Measurements from ENCODE around the gene PIK3R2.
A peak's percentile ranks its signal among the peaks of the same experiment; 100 is the strongest.

The PIK3R2 gene

DNA sequence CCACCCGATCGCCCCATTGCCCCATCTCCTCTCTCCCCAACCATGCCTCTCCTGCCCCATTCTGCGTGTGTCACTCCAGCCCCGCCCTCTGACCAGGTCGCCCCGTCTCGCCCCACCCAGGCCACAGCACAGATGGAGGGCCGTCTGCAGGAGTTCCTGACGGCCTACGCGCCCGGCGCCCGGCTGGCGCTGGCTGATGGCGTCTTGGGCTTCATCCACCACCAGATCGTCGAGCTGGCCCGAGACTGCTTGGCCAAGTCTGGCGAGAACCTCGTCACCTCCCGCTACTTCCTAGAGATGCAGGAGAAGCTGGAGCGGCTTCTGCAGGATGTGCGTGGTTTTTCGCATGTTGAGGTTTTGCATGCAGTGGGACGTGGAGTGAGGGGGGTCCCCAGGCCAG lies 29.1 kb upstream of the PIK3R2 start:
- DNase-seq (ENCODE audit: low read depth in 2 of 2) = no peak

DNA sequence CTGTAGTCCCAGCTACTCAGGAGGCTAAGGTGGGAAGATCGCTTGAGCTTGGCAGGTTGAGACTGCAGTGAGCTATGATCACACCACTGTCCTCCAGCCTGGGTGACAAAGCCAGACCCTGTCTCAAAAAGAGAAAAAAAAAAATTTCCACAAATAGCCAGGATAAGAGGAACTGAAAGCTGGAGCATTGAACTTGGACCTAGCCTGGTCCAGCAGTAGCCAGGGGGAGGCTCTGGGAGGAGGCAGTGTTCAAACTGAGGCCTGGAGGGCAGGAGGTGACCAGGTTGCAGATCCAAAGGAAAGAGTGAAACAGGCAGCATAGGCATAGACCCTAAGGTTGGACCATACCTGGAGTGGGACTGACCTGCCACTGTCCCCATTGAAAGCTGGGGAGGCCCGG lies 26.9 kb upstream of the PIK3R2 start:
- DNase-seq (ENCODE audit: low read depth in 2 of 2) = no peak

DNA sequence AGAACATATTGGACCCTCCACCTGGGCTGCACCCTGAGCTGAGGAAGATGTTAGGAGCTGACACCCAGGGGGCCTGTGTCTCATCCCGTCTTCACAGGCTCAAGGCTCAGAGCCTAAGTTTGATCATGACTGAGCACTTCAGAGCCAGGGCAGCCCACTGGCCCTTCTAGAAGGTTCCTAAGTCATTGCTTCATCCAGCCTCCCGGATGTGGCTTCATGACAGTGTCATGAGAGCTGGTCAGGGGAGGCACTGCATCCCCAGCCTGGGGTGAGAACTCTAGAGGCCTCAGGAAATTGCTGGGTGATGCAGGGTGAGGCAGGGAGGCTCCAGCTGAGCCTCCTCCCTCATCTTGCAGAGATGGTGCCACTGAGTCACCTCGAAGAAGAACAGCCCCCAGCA lies 24.9 kb upstream of the PIK3R2 start:
- DNase-seq (ENCODE audit: low read depth in 2 of 2) = no peak

DNA sequence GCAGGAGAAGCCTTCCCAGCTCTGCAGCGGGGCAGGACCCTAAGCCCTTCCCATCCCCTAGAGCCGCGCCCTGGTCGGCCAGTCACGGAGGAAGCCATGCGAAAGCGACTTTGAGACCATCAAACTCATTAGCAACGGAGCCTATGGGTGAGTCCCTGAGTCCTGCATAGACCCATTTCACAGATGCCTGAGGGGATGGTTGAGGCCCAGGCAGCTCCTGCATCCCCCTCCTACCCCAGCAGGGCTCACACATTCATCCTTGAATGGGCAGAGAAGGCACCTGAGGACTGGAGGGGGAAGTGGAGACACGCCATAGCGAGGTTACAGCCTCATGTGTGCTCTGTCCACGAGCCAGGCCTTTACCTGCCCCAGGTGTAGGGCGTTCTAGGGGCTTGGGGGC lies 24.2 kb upstream of the PIK3R2 start:
- DNase-seq (ENCODE audit: low read depth in 2 of 2) = no peak

DNA sequence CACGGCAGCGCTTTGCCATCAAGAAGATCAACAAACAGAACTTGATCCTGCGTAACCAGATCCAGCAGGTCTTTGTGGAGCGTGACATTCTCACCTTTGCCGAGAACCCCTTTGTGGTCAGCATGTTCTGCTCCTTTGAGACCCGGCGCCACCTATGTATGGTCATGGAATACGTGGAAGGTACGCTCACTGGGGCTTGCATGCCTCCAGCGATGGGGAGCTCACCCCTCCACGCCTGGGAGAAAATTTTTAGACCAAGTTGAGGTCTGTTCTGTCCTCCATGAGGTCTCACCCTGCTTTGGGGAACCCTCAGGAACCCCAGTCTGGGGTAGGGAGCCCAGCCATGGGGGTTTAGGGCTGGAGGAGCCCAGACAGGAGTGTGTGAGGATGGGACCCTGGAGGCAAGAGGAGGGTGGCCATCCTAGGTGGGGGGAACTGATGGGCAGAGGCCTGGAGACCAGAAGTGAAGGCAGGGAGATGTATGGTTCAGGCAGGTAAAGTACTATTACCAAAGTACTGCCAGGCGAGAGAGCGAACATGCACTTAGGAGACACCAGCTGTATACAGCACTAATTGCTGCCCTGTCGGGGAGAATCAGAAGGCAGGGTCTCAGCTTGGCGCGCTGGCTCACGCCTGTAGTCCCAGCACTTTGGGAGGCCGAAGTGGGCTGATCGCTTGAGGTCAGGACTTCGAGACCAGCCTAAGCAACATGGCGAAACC lies 22.3 kb upstream of the PIK3R2 start:
- DNase-seq (ENCODE audit: low read depth in 2 of 2) = no peak

DNA sequence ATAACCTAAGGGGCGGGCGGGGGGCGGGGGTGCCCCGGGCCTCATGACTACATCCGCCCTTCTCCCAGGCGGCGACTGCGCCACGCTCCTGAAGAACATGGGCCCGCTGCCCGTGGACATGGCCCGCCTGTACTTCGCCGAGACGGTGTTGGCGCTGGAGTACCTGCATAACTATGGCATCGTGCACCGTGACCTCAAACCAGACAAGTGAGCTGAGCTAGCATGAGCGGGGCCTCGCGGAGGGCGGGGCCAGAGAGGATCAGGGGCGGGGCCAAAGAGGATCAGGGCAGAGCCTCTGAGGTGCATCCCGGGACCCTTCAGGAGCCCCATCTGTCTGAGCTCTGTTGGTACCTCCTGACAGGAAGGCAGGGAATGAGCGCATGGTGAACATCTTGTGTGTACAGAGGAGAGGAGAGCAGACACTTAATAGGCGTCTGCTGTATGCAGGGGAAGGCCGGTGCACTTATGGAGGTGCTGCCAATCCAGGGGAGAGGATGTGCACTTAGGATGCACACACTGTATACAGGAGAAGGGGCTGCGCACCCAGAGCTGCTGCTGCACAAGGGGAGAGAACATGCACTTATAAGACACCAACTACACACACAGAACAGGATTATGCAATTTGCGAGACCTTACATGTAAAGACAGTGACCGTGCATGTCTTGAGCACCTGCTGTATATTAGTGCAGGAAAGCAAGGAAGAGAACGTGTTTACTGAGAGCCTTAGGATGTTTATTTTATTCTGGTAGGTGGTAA lies 20.9 kb upstream of the PIK3R2 start:
- no peak for DNase-seq (ENCODE audit: low read depth in 2 of 2)

DNA sequence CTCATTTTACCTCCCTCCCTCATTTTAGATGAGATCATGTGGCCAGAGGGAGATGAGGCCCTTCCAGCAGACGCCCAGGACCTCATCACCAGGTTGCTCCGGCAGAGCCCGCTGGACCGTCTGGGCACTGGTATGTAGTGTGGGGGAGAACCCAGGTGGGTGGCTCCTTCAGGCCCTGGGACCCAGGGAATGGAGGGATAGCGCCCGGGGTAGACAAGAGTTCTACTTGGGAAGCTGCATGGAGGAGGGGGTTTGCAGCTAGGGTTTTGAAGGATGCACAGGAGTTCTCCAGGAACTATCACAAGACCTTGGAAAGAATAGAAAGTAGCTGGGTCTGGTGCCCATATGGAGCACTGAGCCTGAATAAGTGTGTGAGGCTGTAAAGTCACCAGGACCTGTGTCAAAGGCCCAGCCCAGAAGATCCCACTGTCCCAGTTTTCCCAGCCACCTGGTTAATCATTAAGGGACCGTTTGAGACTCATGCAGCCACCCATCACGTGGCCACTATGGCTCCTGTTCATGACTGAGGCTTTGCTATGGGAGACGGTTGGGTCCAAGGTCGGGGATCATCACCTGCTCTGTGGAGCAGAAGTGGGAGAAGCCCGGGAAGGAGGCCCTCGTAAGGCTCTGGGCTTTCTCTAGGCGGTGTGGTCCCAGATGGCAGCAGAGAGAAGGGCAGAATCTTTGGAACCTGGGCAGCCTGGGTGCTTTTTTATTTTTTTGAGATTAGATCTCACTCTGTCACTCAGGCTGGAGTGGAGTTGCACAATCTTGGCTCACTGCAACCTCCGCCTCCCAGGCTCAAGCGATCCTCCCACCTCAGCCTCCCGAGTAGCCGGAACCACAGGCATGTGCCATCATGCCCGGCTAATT lies 17.0 kb upstream of the PIK3R2 start:
- DNase-seq (ENCODE audit: low read depth in 2 of 2) = no peak

DNA sequence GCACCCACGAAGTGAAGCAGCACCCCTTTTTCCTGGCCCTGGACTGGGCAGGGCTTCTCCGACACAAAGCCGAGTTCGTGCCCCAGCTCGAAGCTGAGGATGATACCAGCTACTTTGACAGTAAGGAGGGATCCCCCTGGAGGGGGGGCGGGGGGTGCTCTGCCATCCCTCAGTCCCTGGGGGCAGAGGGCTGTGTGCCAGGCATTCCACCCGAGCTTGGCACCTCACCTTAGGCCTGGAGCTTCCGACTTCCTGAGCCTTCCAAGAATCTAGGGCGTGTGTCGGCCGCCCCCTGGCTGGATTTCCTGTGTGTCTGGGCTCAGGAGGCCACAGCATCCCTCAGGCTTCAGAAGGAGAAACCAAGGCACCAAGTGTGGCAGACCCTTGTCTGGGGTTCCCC lies 15.7 kb upstream of the PIK3R2 start:
- DNase-seq (ENCODE audit: low read depth in 2 of 2) = no peak

DNA sequence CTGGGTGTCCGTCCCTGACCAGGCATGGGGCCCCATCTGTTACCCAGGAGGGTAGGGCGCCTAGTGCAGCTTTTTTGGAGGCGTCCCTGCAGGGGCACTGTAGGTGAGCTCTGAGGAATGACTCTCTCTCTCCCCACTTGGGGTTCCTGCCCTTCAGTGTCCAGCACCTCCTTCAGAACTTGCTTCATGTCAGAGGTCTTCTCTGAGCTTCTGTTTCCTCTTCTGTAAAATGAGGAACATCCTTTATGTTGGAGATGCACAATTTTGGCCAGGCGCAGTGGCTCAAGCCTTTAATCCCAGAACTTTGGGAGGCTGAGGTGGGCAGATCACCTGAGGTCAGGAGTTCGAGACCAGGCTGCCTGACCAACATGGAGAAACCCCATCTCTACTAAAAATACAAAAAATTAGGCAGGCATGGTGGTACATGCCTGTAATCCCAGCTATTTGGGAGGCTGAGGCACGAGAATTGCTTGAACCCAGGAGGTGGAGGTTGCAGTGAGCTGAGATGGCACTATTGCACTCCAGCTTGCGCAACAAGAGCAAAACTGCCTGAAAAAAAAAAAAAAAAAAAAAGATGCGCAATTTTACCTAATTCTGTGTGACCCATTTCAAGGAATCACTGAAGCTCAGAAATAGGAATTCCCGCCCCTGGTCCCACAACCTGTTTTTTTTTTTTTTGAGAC lies 15.2 kb upstream of the PIK3R2 start:
- DNase-seq (ENCODE audit: low read depth in 2 of 2) = no peak

DNA sequence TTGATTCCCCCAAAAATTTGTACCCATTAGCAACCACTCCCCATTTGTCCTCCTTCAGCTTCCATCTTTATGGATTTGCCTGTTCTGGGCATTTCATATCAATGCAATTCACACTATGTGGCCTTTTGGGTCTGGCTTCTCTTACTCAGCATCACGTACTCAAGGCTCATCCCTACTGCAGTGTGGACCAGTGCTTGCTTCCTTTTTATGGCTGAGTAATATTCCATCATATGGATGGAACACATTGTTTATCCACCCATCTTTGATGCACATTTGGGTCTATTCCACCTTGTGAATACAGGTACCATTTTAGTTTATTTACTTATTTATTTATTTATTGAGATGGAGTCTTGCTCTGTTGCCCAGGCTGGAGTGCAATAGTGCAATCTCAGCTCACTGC lies 12.5 kb upstream of the PIK3R2 start:
- no peak for DNase-seq (ENCODE audit: low read depth in 2 of 2)

DNA sequence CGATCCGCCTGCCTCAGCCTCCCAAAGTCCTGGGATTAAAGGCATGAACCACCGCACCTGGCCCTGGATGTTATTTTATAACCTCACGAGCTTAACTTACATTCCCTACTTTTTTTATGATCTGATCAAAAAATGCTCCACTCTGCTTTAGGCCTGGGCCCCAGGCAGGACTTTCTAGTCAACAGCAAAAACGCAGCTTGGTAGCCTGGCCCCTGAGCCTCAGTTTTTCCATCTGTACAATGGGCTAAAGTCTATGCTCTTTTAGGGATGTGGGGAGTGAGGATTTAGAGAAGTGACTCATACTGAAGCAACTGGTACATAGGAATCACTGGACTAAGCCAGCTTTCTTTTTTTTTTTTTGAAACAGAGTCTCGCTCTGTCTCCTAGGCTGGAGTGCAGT lies 11.9 kb upstream of the PIK3R2 start:
- no peak for DNase-seq (ENCODE audit: low read depth in 2 of 2)

DNA sequence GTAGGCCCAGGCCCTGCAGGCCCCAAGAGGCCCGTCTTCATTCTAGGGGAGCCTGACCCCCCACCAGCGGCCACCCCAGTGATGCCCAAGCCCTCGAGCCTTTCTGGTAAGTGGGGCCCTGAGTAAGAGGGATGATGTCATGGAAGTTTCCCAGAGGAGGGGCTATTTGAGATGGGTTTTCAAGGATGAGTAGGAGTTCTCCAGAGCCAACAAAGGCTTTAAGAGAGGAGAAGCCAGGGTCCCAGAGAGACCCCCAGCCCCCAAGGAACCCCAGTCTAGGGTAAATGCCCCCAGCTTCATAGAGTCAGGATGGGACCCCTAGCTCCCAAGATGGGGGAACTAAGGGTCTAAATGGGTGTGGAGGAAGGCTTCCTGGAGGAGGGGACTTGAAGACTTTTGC lies 9.1 kb upstream of the PIK3R2 start:
- no peak for DNase-seq (ENCODE audit: low read depth in 2 of 2)

DNA sequence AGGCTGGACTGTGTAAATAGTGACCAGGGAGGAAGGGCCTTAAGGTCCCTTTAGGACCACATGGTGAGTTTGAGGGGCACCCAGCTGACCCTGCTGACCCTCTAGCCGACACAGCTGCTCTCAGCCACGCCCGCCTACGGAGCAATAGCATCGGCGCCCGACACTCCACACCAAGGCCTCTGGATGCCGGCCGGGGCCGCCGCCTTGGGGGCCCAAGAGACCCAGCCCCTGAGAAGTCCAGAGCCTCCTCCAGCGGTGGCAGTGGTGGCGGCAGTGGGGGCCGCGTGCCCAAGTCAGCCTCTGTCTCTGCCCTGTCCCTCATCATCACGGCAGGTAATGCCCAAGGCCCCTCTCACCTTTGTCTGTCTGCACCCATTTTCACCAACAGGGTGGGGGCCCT lies 8.6 kb upstream of the PIK3R2 start:
- DNase-seq (ENCODE audit: low read depth in 2 of 2) = no peak

DNA sequence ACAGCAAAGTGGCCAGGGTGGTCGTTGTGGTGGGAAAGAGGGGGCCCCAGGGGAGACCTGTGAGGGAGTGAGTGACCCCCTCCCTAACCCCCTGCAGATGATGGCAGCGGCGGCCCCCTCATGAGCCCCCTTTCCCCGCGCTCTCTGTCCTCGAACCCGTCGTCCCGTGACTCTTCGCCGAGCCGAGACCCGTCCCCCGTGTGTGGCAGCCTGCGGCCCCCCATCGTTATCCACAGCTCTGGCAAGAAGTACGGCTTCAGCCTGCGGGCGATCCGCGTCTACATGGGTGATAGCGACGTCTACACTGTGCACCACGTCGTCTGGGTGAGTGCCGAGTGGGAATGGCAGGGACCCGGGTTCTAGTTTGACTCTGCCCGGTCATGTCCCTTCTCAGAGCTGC lies 8.1 kb upstream of the PIK3R2 start:
- DNase-seq (ENCODE audit: low read depth in 2 of 2) = no peak

DNA sequence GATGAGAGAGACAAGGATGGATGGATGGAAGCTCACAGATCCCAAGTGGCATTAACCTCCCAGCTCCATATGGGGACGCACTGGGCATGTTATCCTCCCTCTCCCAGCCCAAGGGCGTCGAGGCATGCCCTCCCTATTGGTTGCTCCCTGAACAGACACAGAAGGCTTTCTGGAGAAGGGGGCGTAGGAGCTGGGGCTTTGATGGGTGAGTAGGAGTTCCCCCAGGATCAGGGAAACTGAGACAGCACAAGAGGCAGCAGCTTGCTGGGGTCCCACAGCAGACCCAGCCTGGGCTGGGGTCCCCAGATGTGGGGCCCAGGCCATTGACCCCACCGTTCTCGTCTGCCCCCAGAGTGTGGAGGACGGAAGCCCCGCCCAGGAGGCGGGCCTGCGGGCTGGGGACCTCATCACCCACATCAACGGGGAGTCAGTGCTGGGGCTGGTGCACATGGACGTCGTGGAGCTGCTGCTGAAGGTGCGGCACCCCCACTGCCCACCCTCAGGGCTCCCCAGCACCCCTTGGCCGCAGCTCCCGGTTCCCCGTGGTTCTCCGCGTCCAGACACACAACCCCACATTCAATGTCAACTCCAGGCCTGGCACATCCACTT lies 7.5 kb upstream of the PIK3R2 start:
- no peak for DNase-seq (ENCODE audit: low read depth in 2 of 2)

DNA sequence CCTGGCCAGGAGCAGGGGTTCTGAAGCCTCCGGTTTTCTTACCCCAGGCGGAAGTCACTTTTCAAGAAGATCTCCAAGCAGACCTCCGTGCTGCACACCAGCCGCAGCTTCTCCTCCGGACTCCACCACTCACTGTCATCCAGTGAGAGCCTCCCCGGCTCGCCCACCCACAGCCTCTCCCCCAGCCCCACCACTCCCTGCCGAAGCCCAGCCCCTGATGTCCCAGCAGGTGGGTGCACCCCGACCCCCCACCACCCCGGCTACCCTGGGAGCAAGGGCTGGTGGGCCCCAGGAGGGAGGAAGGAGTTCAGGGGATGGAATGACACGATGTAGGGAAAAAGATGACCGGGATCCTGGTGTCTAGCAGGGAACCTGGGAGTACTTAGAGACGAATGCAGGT lies 5.6 kb upstream of the PIK3R2 start:
- DNase-seq (ENCODE audit: low read depth in 2 of 2) = no peak

DNA sequence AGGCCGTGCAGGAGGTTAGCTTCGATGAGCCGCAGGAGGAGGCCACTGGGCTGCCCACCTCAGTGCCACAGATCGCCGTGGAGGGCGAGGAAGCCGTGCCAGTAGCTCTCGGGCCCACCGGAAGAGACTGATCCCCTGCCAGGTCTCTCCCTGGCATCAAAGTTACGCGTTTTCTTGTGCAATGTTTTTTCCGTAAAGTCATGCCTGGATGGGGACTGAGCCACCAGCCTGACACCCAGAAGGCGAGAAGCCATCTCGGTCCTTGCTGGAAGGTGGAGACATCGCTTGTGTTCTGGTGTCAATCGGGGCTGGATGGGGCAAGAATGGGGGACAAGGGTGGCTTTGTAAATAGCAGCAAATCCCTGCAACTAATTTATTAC lies 3.4 kb upstream of the PIK3R2 start:
- no peak for DNase-seq (ENCODE audit: low read depth in 2 of 2)

DNA sequence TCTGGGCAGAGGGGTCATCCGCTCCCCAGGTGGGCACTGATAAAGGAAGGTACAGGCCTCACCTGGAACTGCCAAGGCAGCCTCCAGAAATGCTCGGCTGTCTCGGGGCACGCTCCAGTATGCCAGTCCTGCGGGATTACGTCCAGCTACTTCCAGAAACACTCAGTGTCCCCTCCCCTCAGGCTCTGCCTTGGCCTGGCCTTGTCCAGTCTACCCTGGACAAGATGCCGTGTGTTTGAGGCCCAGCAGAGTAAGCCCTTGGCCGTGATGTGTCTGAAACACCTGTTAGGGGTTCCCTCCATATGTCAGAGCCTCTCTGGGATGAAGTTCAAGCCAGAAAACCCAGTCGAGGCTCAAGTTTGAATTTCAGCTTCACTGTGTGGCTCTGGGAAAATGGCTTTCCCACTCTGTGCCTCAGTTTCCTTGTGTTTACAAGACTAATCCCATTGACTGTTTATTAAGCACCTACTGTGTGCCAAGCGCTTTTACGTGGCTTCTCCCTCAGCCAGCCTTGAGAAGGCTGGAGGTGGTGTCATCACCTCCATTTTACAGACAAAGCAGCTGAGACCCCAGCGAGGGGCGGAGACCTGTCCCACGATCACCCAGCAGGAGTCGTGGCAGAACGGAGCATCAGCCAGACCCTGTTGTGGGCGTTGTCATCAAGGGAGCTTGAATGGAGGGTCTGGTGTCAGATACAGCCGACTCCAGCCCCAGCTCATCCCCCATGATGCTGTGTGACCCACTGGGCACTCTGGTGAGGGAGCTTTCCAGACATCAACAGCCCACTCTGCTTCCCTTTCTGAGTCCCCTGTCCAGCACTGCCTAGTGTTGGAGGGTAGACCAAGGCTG lies 2.0 kb upstream of the PIK3R2 start:
- DNase-seq (ENCODE audit: low read depth in 2 of 2) = no peak

DNA sequence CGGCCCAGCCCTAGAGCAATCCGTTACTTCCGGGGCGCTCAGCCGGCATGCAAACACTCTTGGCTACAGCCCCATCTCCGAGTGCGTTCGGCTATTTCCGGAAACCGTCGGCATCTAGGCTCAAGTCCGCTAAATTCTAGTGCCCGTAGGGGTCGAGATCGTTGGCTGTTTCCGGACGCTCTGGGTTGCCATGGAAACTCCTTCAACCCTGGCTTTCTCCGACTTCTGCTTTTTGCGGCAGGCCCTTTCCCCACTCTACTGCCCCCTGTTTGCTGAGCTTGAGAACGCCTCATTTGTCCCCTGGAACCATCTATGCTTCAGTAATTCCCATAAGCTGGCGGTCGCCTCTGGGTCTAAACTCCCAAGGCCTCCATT lies 534 bp upstream of the PIK3R2 start:
- DNase-seq (ENCODE audit: low read depth in 2 of 2) = peak; percentile 89 to 98

DNA sequence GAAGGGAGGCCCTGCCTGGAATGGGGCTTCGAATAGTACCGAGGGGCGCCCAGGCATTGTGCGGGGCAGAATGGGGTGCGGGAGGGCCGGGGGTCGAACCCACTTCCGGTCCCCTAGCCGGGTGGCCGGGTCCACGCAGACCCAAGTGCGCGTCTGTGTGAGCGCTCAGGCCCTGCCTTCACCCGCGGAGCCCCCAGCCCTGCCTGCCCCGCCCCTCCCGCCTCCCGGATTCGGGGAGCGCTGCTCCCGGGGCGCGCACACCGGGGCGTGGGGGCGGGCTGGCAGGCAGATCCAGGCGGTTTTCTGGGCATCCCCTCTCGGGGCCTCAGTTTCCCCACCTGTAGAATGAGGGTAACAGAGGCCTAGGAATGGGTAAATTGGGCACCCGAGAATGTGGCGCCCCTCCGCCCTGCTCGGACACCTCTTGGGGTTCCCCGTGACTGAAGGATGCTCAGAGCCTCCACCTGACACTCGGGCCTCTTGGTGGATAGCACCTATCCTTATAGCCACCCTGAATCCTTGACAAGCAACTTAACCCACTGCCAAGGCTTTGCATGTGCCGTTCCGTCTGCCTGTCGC lies 682 bp downstream of the PIK3R2 start:
- peak in 1 of 2 donors; percentile 36 for DNase-seq (ENCODE audit: low read depth in 2 of 2)

Data from stimulated activated CD4-positive, alpha-beta T cell treated with anti-CD3 and anti-CD28 coated beads, Interleukin-1b, Interleukin-23, amount 100 ng/mL, for 4 hours (primary cell).